Glutamatergic neuron (in vitro differentiated cells): Measurements from ENCODE around the gene PARN. TPM values are rescaled to one million over a fixed set of nuclear protein-coding genes. Genes with fewer than 3 reads are reported as not detected.

Source experiments
- DNase-seq: peaks from one replicate; pipeline ENCODE4 v3.0.0; 2022
- H3K27ac Mint-ChIP-seq: one replicate; pipeline ENCODE4 v1.8.0; 2020; ENCODE audit warnings: mild to moderate bottlenecking, mixed read lengths, inconsistent platforms; ENCODE audit not compliant: unreplicated experiment
- H3K27me3 Mint-ChIP-seq: one replicate; pipeline ENCODE4 v1.8.0; 2020; ENCODE audit warnings: mild to moderate bottlenecking, moderate library complexity, mixed read lengths, inconsistent platforms; ENCODE audit not compliant: unreplicated experiment
- H3K36me3 Mint-ChIP-seq: one replicate; pipeline ENCODE4 v1.8.0; 2020; ENCODE audit warnings: mild to moderate bottlenecking, mixed read lengths, inconsistent platforms; ENCODE audit not compliant: unreplicated experiment
- H3K4me1 Mint-ChIP-seq: one replicate; pipeline ENCODE4 v1.8.0; 2020; ENCODE audit warnings: mild to moderate bottlenecking, low read depth, mixed read lengths, inconsistent platforms; ENCODE audit not compliant: unreplicated experiment
- H3K4me3 Mint-ChIP-seq: one replicate; pipeline ENCODE4 v1.8.0; 2020; ENCODE audit warnings: mild to moderate bottlenecking, mixed read lengths, inconsistent platforms; ENCODE audit not compliant: unreplicated experiment
- H3K9me3 Mint-ChIP-seq: one replicate; pipeline ENCODE4 v1.8.0; 2020; ENCODE audit warnings: mild to moderate bottlenecking, moderate library complexity, mixed read lengths, inconsistent platforms; ENCODE audit not compliant: unreplicated experiment
- CTCF ChIP-seq: fragments of 200-600 bp; sonication (generic); IDR thresholded peaks from one replicate; pipeline ENCODE4 v1.5.0; 2021; ENCODE audit not compliant: partially characterized antibody, unreplicated experiment
- total RNA-seq: library from RNA; stranded (reverse); fragmentation: NEBNext Ultra II Directional; extraction: Animal tissue kit (Norgen Biotek cat#: 25700); gene quantifications from one replicate; pipeline ENCODE4 v1.2.1, GENCODE V29; 2021; ENCODE audit not compliant: unreplicated experiment

The PARN gene
- total RNA-seq, 1 donor from 2014 or later: 26.2 TPM

GRCh38 chr16:14509055-14509454 lies 121.0 kb downstream of the PARN start:
- DNase-seq: no peak
- Mint-ChIP-seq H3K27ac (no peak overlapping the region), H3K4me3 (no peak overlapping the region), H3K36me3 (no peaks in the 10 kb centered on the region), H3K27me3 (no peaks in the 10 kb centered on the region), H3K4me1 (no peaks in the 10 kb centered on the region), H3K9me3 (no peaks in the 10 kb centered on the region)
- TF ChIP-seq CTCF: no peak

- H3K4me3 Mint-ChIP-seq: no peak overlapping the region
- no peaks in the 10 kb centered on the region for H3K9me3 Mint-ChIP-seq
- no peak for DNase-seq
- TF ChIP-seq CTCF: no peak
- H3K27ac Mint-ChIP-seq: no peak overlapping the region
- H3K27me3 Mint-ChIP-seq: no peaks in the 10 kb centered on the region
- peaks cover 12% of the 10 kb centered on the region for H3K4me1 Mint-ChIP-seq
- no peaks in the 10 kb centered on the region for H3K36me3 Mint-ChIP-seq
These were observed 124.2 kb downstream of the PARN start for GRCh38 chr16:14505846-14506245.

GRCh38 chr16:14502932-14503741 lies 126.9 kb downstream of the PARN start:
- peaks cover 12% of the 10 kb centered on the region for H3K4me1 Mint-ChIP-seq
- no peak for DNase-seq
- no peaks in the 10 kb centered on the region for H3K9me3 Mint-ChIP-seq

GRCh38 chr16:14502256-14502875 lies 127.7 kb downstream of the PARN start:
- H3K4me3 Mint-ChIP-seq: no peak overlapping the region
- H3K27me3 Mint-ChIP-seq: no peaks in the 10 kb centered on the region
- H3K36me3 Mint-ChIP-seq: no peaks in the 10 kb centered on the region

More at GRCh38 chr16:14502932-14503741, 126.9 kb downstream of the PARN start:
- no peak overlapping the region for H3K4me3 Mint-ChIP-seq
- H3K36me3 Mint-ChIP-seq: no peaks in the 10 kb centered on the region
- H3K27ac Mint-ChIP-seq: no peak overlapping the region
- H3K27me3 Mint-ChIP-seq: no peaks in the 10 kb centered on the region
- TF ChIP-seq CTCF: no peak

More at GRCh38 chr16:14502256-14502875, 127.7 kb downstream of the PARN start:
- Mint-ChIP-seq H3K27ac (peak overlapping the region; percentile 17), H3K4me1 (peaks cover 12% of the 10 kb centered on the region), H3K9me3 (no peaks in the 10 kb centered on the region)
- DNase-seq: no peak
- no peak for TF ChIP-seq CTCF
